ENCODE measurements around the gene RNU6-9.

RNU6-9 gene

DNA sequence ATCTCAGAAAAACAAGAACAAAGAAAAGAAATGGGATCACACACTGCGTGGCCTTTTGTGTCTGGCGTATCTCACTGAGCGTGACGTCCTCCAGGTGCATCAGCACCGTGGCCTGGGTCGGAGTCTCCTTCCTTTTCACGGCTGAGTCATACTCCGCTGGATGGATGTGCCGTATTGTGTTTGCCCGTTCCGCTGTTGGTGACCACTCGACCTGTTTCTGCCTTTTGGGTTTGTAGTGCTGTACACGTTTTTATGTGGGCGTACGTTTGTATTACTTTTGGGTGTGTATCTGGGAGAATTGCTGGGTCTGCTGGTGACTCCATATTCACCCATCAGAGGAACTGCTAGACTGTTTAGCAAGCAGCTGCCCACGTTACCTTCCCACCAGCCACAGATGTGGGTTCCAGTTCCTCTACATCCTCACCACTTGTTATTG, 44.0 kb downstream of the RNU6-9 start:
- peak; percentile 57 for DNase-seq

DNA sequence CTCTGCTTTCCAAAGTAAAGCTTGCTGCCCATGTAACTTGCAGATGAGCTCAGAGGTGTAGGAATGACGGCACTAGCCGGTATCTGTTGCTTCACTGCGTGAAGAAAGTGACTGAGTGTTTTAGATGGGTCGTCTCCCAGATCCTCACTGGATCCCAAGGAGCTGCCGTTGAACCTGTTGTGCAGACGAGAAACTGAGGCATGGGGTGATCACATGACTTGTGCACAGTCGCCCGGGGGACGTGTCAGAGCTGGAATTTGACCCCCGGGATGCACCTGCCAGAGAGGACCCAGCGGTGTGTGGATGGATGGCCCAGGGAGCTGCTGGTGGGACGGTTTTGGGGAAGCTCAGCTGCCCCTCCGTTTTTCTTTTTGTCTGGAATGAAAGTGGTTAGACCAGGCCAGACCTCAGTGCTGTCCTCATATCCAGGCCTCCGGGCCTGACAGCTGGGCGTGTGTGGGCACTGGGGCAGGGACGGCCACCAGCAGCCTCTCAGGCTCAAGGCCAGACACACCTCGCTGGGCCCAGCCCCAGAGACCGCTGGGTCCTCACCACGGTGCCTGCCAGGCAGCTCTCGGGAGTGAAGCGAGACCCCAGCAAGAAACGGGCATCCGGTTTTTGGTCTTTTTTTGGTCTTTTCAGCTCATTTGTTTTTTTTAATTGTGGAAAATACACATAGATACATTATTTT, 45.1 kb downstream of the RNU6-9 start:
- no peak for DNase-seq

DNA sequence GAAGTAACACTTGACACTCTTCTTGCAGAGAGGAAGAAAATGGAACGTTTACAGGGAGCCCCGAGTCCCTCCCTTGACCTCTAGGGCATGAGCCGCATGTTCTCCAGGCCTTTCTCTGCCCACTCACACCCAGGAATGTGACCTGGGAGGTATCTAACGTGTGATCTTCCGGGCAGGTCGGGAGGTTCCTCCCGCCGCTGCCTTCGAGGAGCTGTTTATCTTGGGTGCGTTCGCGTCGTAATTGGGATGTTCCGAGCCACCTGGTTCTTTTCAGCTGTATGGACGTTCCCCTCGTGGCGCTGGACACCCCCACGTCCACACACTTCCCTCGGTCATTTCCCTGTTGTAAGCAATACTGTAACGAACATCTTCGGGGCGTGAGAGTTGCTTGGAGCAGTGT, 46.2 kb downstream of the RNU6-9 start:
- DNase-seq = no peak

DNA sequence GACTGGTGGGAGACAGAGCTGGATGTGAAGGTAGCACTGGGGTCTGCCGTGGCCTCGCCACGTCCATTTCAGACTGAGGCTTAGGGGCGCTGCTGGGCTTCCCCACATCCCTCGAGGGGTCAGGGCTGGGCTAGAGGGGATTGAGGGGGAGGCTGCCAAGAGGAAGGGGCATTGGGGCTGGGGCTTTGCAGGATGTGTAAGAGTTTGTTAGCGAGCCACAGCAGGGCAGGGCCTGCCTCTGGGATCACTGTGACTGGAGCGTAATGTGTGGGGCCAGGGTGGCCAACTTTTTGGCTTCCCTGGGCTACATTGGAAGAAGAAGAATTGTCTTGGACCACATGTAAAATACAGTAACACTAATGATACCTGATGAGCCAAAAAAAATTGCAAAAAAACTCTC, 46.6 kb downstream of the RNU6-9 start:
- DNase-seq = no peak

DNA sequence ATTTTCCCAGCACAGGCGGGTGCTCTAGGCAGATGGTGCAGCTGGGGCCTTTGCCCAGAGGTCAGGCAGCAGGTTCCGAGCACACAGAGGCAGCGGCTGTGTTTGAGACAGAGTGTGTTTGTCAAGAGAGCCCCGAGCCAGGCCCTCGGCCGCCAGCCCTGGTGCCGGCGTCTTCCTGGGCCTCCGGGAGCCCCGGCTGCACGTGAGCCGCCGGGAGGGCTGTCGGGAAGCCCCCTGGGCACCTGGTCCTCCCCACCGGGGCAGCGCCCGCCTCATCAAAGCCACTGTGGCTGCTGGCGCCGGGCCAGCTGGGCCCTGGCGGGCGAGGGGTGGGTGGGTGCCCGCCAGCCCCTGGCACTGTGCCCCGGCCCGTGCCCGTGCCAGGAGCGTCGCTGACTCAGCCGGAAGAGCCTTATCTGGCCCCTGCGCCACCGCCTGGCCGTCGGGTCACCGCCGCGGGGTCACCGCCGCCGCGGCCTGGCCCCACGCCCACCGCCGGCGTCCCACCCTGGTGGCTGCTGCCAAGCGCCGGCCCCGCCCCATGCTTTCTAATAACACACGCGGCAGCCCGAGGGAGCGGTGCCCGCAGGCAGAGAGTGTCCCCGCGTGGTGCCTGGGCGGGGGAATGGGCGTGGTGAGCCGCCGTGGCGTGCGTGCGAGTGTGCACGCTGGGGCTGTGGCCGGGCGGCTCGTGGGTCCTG, 47.5 kb downstream of the RNU6-9 start:
- DNase-seq = peak; percentile 67

DNA sequence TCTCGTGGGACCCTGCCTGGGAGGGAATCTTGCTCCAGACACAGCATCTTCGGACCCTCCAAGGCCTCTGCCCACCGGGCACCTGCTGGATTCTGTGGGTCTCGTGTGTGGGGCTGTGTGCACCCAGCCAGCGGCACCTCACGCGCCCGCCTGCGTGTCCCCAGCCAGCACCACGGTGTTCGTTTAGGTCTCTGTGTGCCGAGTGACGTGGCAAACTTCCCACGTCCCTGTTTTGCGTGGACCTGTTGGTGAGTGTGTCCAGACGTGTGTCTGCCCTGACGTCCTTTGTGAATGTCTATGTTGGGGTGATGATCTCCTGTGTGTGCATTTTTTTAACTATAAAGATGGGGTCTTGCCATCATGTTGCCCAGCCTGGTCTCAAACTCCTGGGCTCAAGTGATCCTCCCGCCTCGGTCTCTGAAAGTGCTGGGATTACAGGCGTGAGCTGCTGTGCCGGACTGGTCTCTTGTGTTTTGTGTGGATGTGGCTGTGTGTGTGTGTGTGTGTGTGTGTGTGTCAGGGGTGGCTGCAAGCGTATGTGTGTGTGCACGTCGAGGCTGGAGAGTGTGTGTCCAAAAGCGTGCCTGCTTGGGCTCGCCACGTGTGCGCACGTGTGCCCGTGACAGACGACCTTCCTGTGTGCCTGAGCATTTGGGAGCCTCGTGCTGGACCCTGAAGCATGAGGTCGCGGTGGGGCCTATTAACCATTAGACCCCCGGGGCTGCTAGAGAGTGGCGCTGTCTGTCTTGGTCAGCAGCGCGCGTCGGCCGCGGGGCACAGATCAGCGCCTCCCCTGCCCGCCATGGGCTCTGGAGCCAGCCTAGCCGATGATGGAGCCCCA, 48.2 kb downstream of the RNU6-9 start:
- DNase-seq = no peak

DNA sequence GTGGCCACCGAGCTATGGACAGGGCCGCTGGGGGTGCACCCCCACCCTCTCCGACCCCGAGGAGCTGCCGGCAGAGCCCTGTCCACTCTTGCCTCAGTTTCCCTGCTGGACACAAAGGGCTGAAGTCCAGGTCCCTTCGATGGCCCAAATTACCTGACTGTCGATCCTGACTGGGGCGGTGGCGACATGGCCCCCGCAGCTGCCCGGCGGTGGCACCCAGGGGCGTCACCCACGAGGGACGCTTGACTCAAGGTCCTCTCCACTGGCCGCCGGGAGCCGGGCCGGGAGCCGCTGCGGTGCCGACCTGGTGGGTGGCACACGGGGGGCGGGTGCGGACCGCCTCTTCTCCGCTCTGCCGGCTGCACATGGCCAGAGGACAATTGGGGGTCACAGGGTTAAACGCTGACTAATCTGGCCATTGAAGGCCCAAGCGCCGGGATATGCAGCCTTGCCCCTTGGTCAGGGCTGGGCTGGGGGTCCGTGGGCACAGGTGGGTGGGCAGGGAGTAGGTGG, 48.9 kb downstream of the RNU6-9 start:
- no peak for DNase-seq

All from activated CD8-positive, alpha-beta memory T cell treated with anti-CD3 and anti-CD28 coated beads, Interleukin-2, amount 50 U/mL, for 4 hours (primary cell).